Peyer's patch (tissue), 4 donors: ENCODE data around the gene RPL32. TPM values are rescaled to one million over a fixed set of nuclear protein-coding genes. Genes with fewer than 3 reads are reported as not detected.

Experiments
- DNase-seq, 3 donors: peaks; one replicate each; pipeline ENCODE4 v3.0.0-alpha.2; 2017 to 2019
- H3K27ac ChIP-seq, 4 donors: fragments of 200-600 bp; sonication (generic); one replicate each; pipeline ENCODE4 v1.5.1; 2016 to 2019
- H3K27me3 ChIP-seq, 2 donors: fragments of 200-600 bp; sonication (generic); one replicate each; pipeline ENCODE4 v1.5.1; 2019
- H3K36me3 ChIP-seq, 3 donors: fragments of 200-600 bp; sonication (generic); one replicate each; pipeline ENCODE4 v1.5.1; 2016 to 2019
- H3K4me1 ChIP-seq, 4 donors: fragments of 200-600 bp; sonication (generic); one replicate each; pipeline ENCODE4 v1.5.1; 2016 to 2019
- H3K4me3 ChIP-seq, 4 donors: fragments of 200-600 bp; sonication (generic); 1 replicate in 3 of 4; 2 replicates in 1 of 4; pipeline ENCODE4 v1.5.1; 2016 to 2019; ENCODE audit warnings: mild to moderate bottlenecking in 1 of 4
- H3K9me3 ChIP-seq, 4 donors: fragments of 200-600 bp; sonication (generic); one replicate each; pipeline ENCODE4 v1.5.1; 2016 to 2019; ENCODE audit warnings: mild to moderate bottlenecking in 1 of 4
- POLR2A ChIP-seq, 2 donors: fragments of 450-650 bp; IDR thresholded peaks; one replicate each; pipeline ENCODE4 v1.5.1; 2017; ENCODE audit warnings: antibody characterized with exemption in 2 of 2, mild to moderate bottlenecking in 2 of 2, moderate library complexity in 2 of 2
- total RNA-seq, 4 donors: library from RNA; depleted of rRNA; stranded (reverse); fragments of >200 nt; gene quantifications; one replicate each; pipeline ENCODE4 v1.1.0, GENCODE V29; 2016
- TF ChIP-seq, protein P1 (sequence below), 6 experiments: fragments of 450-650 bp in 4 of 6; fragments of 200-600 bp in 2 of 6; sonication (generic) in 1 of 6; IDR thresholded peaks; one replicate each; pipeline ENCODE4 v1.5.1; 2017 to 2019; ENCODE audit warnings: antibody characterized with exemption in 6 of 6, mild to moderate bottlenecking in 3 of 6, moderate library complexity in 1 of 6

The RPL32 gene
- total RNA-seq, 4 donors from 2014 or later, result 258 to 541 (median 430) TPM

DNA sequence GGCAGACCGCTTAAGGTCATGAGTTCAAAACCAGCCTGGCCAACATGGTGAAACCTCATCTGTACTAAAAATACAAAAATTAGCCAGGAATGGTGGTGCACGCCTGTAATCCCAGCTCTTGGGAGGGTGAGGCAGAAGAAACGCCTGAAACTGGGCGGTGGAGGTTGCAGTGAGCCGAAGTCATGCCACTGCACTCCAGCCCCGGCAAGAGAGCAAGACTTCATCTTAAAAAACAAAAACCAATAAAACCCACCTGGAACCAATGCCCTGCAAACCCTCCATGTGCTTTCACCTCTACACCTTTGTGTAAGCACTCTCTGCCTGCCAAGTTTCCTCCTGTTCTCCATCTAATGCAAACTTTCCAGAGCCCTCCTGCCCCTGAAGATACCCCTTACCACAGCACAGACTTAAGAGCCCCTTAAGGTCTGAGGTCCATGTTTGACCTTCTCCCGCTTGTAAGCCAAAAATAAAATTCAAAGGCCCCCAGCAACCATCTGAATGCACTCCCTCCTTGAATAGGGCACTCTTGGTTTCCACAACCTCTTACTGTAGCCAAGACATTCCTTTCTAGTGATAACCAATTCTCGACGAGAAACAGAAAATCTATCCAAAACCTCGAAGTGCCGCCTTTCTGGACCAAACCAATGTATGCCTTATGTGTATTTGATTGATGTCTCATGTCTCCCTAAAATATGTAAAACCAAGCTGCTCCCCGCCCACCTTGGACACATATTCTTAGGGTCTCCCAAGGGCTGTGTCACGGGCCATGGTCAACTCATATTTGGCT lies 3.0 kb downstream of the RPL32 start:
- no peak overlapping the region for H3K4me3 ChIP-seq
- peaks cover 0 to 32% (median 4%) of the 10 kb centered on the region in 4 donors for H3K4me1 ChIP-seq
- H3K9me3 ChIP-seq, result no peaks in the 10 kb centered on the region
- TF ChIP-seq, protein P1, sequence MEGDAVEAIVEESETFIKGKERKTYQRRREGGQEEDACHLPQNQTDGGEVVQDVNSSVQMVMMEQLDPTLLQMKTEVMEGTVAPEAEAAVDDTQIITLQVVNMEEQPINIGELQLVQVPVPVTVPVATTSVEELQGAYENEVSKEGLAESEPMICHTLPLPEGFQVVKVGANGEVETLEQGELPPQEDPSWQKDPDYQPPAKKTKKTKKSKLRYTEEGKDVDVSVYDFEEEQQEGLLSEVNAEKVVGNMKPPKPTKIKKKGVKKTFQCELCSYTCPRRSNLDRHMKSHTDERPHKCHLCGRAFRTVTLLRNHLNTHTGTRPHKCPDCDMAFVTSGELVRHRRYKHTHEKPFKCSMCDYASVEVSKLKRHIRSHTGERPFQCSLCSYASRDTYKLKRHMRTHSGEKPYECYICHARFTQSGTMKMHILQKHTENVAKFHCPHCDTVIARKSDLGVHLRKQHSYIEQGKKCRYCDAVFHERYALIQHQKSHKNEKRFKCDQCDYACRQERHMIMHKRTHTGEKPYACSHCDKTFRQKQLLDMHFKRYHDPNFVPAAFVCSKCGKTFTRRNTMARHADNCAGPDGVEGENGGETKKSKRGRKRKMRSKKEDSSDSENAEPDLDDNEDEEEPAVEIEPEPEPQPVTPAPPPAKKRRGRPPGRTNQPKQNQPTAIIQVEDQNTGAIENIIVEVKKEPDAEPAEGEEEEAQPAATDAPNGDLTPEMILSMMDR (IDR thresholded peaks at IDR 0.05), result no peak
- no peak for TF ChIP-seq POLR2A (IDR thresholded peaks at IDR 0.05)
- no peak for DNase-seq
- H3K27me3 ChIP-seq, result no peaks in the 10 kb centered on the region
- peaks cover 0 to 64% (median 0%) of the 10 kb centered on the region in 3 donors for H3K36me3 ChIP-seq
- no peak overlapping the region for H3K27ac ChIP-seq

DNA sequence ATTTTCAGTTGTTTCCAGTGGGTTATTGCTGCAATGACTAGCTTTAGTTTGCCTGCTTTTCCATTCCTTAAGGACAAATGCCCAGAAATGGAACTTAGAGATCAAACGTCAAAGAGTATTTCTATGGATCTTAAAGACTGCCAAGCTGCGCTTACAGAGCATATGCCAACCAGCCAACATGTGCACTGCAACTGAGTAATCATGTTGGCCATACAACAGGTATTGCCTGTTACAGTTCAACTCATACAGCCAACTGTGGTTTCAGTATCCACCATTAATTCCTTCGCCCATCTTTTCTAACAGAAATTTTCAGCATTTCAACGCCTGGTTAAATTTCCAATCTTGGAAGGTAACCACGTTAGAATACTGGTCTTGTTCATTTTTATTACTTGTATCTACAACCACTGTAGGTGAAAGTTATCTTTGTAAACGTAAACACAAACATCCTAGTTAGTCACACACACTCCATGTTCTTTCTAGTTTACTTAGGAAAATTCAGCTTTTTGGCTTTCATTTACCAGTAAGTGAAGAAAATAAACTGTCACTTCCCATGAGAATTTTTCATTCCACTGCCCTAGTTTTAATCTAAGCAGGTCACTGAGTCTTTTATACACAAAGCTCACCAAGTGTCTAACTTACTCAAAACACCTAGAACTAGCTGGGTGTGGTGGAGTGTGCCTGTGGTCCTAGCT lies 3.9 kb downstream of the RPL32 start:
- TF ChIP-seq POLR2A (IDR thresholded peaks at IDR 0.05), result no peak
- TF ChIP-seq, protein P1 (IDR thresholded peaks at IDR 0.05), result no peak
- peaks cover 0 to 73% (median 0%) of the 10 kb centered on the region in 3 donors for H3K36me3 ChIP-seq

GRCh38 chr3:12835052-12835665 lies 6.2 kb downstream of the RPL32 start:
- H3K27me3 ChIP-seq, result no peaks in the 10 kb centered on the region
- H3K4me3 ChIP-seq, result no peak overlapping the region
- TF ChIP-seq POLR2A (IDR thresholded peaks at IDR 0.05), result no peak
- TF ChIP-seq, protein P1 (IDR thresholded peaks at IDR 0.05), result no peak
- no peaks in the 10 kb centered on the region for H3K9me3 ChIP-seq
- H3K4me1 ChIP-seq, result peaks cover 0 to 28% (median 2%) of the 10 kb centered on the region in 4 donors
- no peak for DNase-seq
- peaks cover 0 to 94% (median 0%) of the 10 kb centered on the region in 3 donors for H3K36me3 ChIP-seq
- no peak overlapping the region for H3K27ac ChIP-seq

More for the DNA sequence above, 3.9 kb downstream of the RPL32 start:
- no peak for DNase-seq
- Histone ChIP-seq H3K4me3 (no peak overlapping the region), H3K27me3 (no peaks in the 10 kb centered on the region), H3K4me1 (peaks cover 0 to 32% (median 4%) of the 10 kb centered on the region in 4 donors), H3K9me3 (no peaks in the 10 kb centered on the region), H3K27ac (no peak overlapping the region)

DNA sequence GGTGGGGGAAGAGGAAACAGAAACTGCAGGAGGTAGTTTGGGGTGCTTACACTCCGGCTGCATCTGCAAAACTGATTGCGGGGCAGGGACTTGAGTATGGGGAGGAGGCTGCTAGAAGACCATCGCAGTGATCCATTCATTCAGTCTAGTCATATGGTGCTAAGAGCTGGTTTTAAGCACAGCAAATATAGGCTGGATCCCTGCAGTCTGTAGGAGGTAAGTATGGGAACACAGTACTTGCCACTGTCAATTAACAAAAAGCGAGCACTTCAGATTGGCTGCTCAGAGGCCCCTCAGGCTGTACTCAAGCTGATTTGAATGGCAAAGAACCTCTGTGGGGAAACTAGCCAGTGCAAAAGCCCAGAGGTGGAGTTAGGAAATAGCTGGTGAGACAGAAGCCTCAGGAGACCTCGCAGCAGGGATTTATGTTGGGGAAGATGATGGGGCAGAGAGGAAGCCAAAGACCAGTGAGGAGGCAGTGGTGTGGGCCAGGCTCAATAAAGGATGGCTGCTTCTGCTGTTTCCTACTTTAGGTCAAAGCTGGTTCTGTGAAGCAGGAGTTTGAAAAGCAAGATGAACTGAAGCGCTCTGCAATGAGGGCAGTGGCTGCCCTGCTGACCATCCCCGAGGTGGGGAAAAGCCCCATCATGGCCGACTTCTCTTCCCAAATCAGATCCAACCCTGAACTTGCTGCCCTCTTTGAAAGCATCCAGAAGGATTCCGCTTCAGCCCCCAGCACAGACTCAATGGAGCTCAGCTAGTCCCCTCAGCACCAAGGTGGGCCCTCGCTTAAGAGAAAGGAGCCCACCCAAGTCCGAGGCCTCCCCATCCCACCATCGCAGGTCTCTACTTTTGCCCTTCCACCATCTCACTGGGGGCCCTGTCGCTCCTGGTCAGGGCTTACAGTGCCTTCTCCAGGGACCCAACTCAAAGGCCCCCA lies 7.9 kb downstream of the RPL32 start:
- Histone ChIP-seq H3K4me1 (peaks cover 0 to 11% (median 0%) of the 10 kb centered on the region in 4 donors), H3K27me3 (no peaks in the 10 kb centered on the region), H3K9me3 (no peaks in the 10 kb centered on the region), H3K36me3 (peaks cover 0 to 80% (median 0%) of the 10 kb centered on the region in 3 donors), H3K27ac (no peak overlapping the region), H3K4me3 (no peak overlapping the region)
- DNase-seq, result no peak
- TF ChIP-seq POLR2A (IDR thresholded peaks at IDR 0.05), result no peak
- TF ChIP-seq, protein P1 (IDR thresholded peaks at IDR 0.05), result no peak
